Measurements from ENCODE around the gene NDEL1. TPM values are rescaled to one million over a fixed set of nuclear protein-coding genes. Genes with fewer than 3 reads are reported as not detected.
A peak's percentile ranks its signal among the peaks of the same experiment; 100 is the strongest.

Gene NDEL1
- polyA plus RNA-seq, 3 donors = 29.8 to 58.3 (median 39.7) TPM

GRCh38 chr17:8466456-8466855 is 30.8 kb downstream of the NDEL1 start:
- peaks cover 86 to 96% of the 10 kb centered on the region in 2 donors for H3K36me3 Mint-ChIP-seq
- no peak overlapping the region for H3K4me3 Mint-ChIP-seq
- no peaks in the 10 kb centered on the region for H3K9me3 Mint-ChIP-seq
- H3K36me3 ChIP-seq (replicated peaks in 1 of 2; ENCODE audit: control insufficient read depth in 1 of 2, insufficient read depth in 2 of 2, low read length in 2 of 2) = peaks cover 79 to 98% of the 10 kb centered on the region in 2 donors
- no peaks in the 10 kb centered on the region for H3K9me3 ChIP-seq (replicated peaks in 1 of 2; ENCODE audit: control insufficient read depth in 1 of 2, insufficient read depth in 1 of 2, low read length in 2 of 2)
- H3K4me1 Mint-ChIP-seq = no peaks in the 10 kb centered on the region
- H3K4me2 ChIP-seq (replicated peaks; ENCODE audit: extremely low read depth, low read length, poor library complexity, severe bottlenecking) = no peak overlapping the region
- 45% methylated on average over 2 of the region's 3 CpGs for WGBS (ENCODE audit: insufficient coverage)
- peaks cover 98% of the 10 kb centered on the region for H4K20me1 ChIP-seq (ENCODE audit: insufficient read depth, low read length)
- H3K27ac ChIP-seq (ENCODE audit: low read depth in 1 of 2, low read length in 2 of 2) = no peak overlapping the region
- DNase-seq = no peak
- H3K4me1 ChIP-seq (ENCODE audit: control insufficient read depth in 1 of 2, insufficient read depth in 2 of 2, low read length in 2 of 2) = no peaks in the 10 kb centered on the region
- no peak overlapping the region for H2AFZ ChIP-seq (ENCODE audit: insufficient read depth, low read depth, low read length, poor library complexity, severe bottlenecking)
- no peak for TF ChIP-seq CTCF (IDR thresholded peaks at IDR 0.05)
- no peak overlapping the region for H3K4me3 ChIP-seq (replicated peaks in 1 of 3; ENCODE audit: low read depth in 2 of 3, low read length in 3 of 3)
- H3K79me2 ChIP-seq (ENCODE audit: insufficient read depth, low read length) = peaks cover 37% of the 10 kb centered on the region
- H3K27ac Mint-ChIP-seq = peak overlapping the region in 1 of 7 donors; percentile 26
- no peaks in the 10 kb centered on the region for H3K27me3 ChIP-seq (ENCODE audit: control insufficient read depth in 2 of 2, insufficient read depth in 2 of 2, low read length in 2 of 2)
- H3K9ac ChIP-seq (ENCODE audit: insufficient read depth, low read length, poor library complexity, severe bottlenecking) = no peak overlapping the region
- intact Hi-C loops (cut with micrococcal nuclease) = no loop called here
- H3K27me3 Mint-ChIP-seq (ENCODE audit: low read depth in 3 of 3) = no peaks in the 10 kb centered on the region

- Histone ChIP-seq H3K79me2 (ENCODE audit: insufficient read depth, low read length) (peaks cover 33% of the 10 kb centered on the region), H3K4me2 (replicated peaks; ENCODE audit: extremely low read depth, low read length, poor library complexity, severe bottlenecking) (no peak overlapping the region), H3K27me3 (ENCODE audit: control insufficient read depth in 2 of 2, insufficient read depth in 2 of 2, low read length in 2 of 2) (no peaks in the 10 kb centered on the region), H3K27ac (ENCODE audit: low read depth in 1 of 2, low read length in 2 of 2) (no peak overlapping the region), H2AFZ (ENCODE audit: insufficient read depth, low read depth, low read length, poor library complexity, severe bottlenecking) (no peak overlapping the region), H3K4me1 (ENCODE audit: control insufficient read depth in 1 of 2, insufficient read depth in 2 of 2, low read length in 2 of 2) (no peaks in the 10 kb centered on the region), H3K9ac (ENCODE audit: insufficient read depth, low read length, poor library complexity, severe bottlenecking) (no peak overlapping the region), H3K4me3 (replicated peaks in 1 of 3; ENCODE audit: low read depth in 2 of 3, low read length in 3 of 3) (no peak overlapping the region), H3K36me3 (replicated peaks in 1 of 2; ENCODE audit: control insufficient read depth in 1 of 2, insufficient read depth in 2 of 2, low read length in 2 of 2) (peaks cover 79 to 98% of the 10 kb centered on the region in 2 donors), H3K9me3 (replicated peaks in 1 of 2; ENCODE audit: control insufficient read depth in 1 of 2, insufficient read depth in 1 of 2, low read length in 2 of 2) (no peaks in the 10 kb centered on the region), H4K20me1 (ENCODE audit: insufficient read depth, low read length) (peaks cover 98% of the 10 kb centered on the region)
- H3K9me3 Mint-ChIP-seq = no peaks in the 10 kb centered on the region
- no peaks in the 10 kb centered on the region for H3K4me1 Mint-ChIP-seq
- H3K36me3 Mint-ChIP-seq = peaks cover 86 to 96% of the 10 kb centered on the region in 2 donors
- DNase-seq = no peak
- intact Hi-C loops (cut with micrococcal nuclease) = no loop called here
- H3K4me3 Mint-ChIP-seq = no peak overlapping the region
- WGBS (ENCODE audit: insufficient coverage) = 95% methylated on average over 18 of the region's 21 CpGs
- no peak for TF ChIP-seq CTCF (IDR thresholded peaks at IDR 0.05)
- H3K27ac Mint-ChIP-seq = no peak overlapping the region
- no peaks in the 10 kb centered on the region for H3K27me3 Mint-ChIP-seq (ENCODE audit: low read depth in 3 of 3)
Measured at GRCh38 chr17:8466873-8467272, 31.2 kb downstream of the NDEL1 start.
